ENCODE results near the gene KCTD7.

DNA sequence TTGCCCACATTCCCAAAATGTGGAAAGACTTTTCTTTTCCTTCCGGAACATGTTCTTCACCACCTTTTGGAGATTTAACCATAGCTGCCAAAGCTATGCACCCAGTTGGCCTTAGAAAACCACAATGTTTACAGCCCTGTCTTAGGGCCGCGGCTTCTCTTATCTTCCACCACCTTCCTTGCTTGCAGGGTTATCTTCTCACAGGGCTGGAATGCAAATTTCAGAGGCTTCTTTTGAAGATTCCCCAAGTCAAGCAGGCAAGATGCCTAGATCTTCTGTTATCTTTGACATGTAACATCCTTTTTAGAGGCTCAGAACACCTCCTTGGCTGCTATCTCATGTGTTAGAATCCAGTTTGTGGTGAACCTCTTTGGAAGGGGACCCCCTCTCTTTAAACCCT, 11.1 kb downstream of the KCTD7 start:
- TF ChIP-seq, protein P1, sequence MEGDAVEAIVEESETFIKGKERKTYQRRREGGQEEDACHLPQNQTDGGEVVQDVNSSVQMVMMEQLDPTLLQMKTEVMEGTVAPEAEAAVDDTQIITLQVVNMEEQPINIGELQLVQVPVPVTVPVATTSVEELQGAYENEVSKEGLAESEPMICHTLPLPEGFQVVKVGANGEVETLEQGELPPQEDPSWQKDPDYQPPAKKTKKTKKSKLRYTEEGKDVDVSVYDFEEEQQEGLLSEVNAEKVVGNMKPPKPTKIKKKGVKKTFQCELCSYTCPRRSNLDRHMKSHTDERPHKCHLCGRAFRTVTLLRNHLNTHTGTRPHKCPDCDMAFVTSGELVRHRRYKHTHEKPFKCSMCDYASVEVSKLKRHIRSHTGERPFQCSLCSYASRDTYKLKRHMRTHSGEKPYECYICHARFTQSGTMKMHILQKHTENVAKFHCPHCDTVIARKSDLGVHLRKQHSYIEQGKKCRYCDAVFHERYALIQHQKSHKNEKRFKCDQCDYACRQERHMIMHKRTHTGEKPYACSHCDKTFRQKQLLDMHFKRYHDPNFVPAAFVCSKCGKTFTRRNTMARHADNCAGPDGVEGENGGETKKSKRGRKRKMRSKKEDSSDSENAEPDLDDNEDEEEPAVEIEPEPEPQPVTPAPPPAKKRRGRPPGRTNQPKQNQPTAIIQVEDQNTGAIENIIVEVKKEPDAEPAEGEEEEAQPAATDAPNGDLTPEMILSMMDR (IDR thresholded peaks at IDR 0.05; ENCODE audit: borderline replicate concordance, extremely low read depth, low read length, poor library complexity, severe bottlenecking): no peak
- TF ChIP-seq EZH2 (IDR thresholded peaks at IDR 0.05; ENCODE audit: borderline replicate concordance, low read depth, low read length, severe bottlenecking): no peak
